SU-DHL-6 (cell line): Measurements from ENCODE around the gene IGSF21.

ENCODE experiments used
- H2AFZ ChIP-seq: fragments of 200-600 bp; sonication (generic); 2 replicates; pipeline ENCODE4 v1.6.1; 2014; ENCODE audit warnings: low read depth, mild to moderate bottlenecking, moderate library complexity, mixed read lengths, antibody characterized with exemption, low read length; ENCODE audit not compliant: severe bottlenecking
- H3F3A ChIP-seq: fragments of 200-600 bp; shearing (Covaris generic); 2 replicates; pipeline ENCODE4 v1.6.0; 2016; ENCODE audit warnings: antibody characterized with exemption, mild to moderate bottlenecking; ENCODE audit not compliant: insufficient read depth
- H3K27ac ChIP-seq: fragments of 200-600 bp; sonication (generic); 2 replicates; pipeline ENCODE4 v1.5.1; 2016; ENCODE audit warnings: low read depth, mild to moderate bottlenecking, low read length, moderate library complexity, mixed read lengths
- H3K27me3 ChIP-seq: fragments of 200-600 bp; sonication (generic), shearing (Covaris generic); 2 replicates; pipeline ENCODE4 v1.6.0; 2014; ENCODE audit warnings: mild to moderate bottlenecking, low read length
- H3K36me3 ChIP-seq: fragments of 200-600 bp; sonication (generic); 2 replicates; pipeline ENCODE4 v1.6.1; 2014; ENCODE audit warnings: mild to moderate bottlenecking, low read length, mixed read lengths
- H3K4me2 ChIP-seq: fragments of 300-600, 200-600 bp; shearing (Covaris generic), sonication (generic); 2 replicates; pipeline ENCODE4 v1.6.0; 2014; ENCODE audit warnings: low read length, low read depth, mild to moderate bottlenecking; ENCODE audit not compliant: poor library complexity, severe bottlenecking
- H3K4me3 ChIP-seq: fragments of 200-600 bp; sonication (generic); 2 replicates; pipeline ENCODE4 v1.5.1; 2014; ENCODE audit warnings: antibody characterized with exemption, low read length, mild to moderate bottlenecking, mixed read lengths; ENCODE audit not compliant: insufficient read depth, poor library complexity, severe bottlenecking
- H3K79me2 ChIP-seq: fragments of 200-600 bp; sonication (generic); 2 replicates; pipeline ENCODE4 v1.6.1; 2014; ENCODE audit warnings: mild to moderate bottlenecking, low read length, moderate library complexity; ENCODE audit not compliant: insufficient read depth
- H3K9ac ChIP-seq: fragments of 200-600 bp; sonication (generic); 2 replicates; pipeline ENCODE4 v1.7.0; 2014; ENCODE audit warnings: mild to moderate bottlenecking, low read length
- H3K9me2 ChIP-seq: fragments of 200-600 bp; sonication (generic); replicated peaks from 2 replicates; pipeline ENCODE4 v1.6.1; 2014; ENCODE audit warnings: low read length; ENCODE audit not compliant: insufficient read depth
- H3K9me3 ChIP-seq: fragments of 200-600 bp; sonication (generic); 2 replicates; pipeline ENCODE4 v1.6.1; 2014; ENCODE audit warnings: low read length, mixed read lengths; ENCODE audit not compliant: insufficient read depth
- H4K20me1 ChIP-seq: fragments of 200-600 bp; sonication (generic); 2 replicates; pipeline ENCODE4 v1.6.1; 2014; ENCODE audit warnings: low read depth, mild to moderate bottlenecking, antibody characterized with exemption, low read length, moderate library complexity, mixed read lengths
- EZH2phosphoT487 ChIP-seq: fragments of 200-600 bp; sonication (generic), shearing (Covaris generic); conservative IDR thresholded peaks from 2 replicates; pipeline ENCODE4 v1.6.1; 2018; ENCODE audit warnings: mild to moderate bottlenecking, antibody characterized with exemption, low read length, moderate library complexity, mixed read lengths
- TF ChIP-seq, protein P1 (sequence below): fragments of 200-600 bp; sonication (generic); IDR thresholded peaks from one replicate; pipeline ENCODE4 v1.5.1; 2017; ENCODE audit warnings: antibody characterized with exemption, mild to moderate bottlenecking, low read length, moderate library complexity; ENCODE audit not compliant: insufficient read depth, poor library complexity, severe bottlenecking

The IGSF21 gene

DNA sequence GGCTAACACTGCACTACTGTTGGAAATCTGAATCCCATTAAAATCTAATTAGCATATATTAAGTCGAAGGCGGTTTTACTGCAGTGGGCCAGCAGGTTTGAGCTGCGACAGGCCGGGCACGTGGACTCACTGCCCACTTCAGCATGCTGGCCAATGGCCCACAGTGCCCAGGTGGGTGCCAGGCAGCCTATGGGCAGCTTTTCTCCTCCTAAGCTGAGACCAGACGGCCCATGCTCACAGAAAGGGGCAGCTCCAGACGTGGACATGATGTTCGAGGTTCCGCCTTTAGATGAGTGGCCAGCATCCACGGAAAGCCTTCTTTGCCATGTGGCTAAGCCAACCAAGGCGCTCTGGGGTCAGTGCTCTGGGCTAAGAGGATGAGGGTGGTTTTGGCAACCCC lies 283.4 kb downstream of the IGSF21 start:
- H3K9me2 ChIP-seq: no peaks in the 10 kb centered on the region
- no peak overlapping the region for H3K9ac ChIP-seq
- H3K27ac ChIP-seq: no peak overlapping the region
- no peak overlapping the region for H3K4me3 ChIP-seq
- H3K36me3 ChIP-seq: no peaks in the 10 kb centered on the region
- H3K79me2 ChIP-seq: no peaks in the 10 kb centered on the region
- no peaks in the 10 kb centered on the region for H3F3A ChIP-seq
- no peak overlapping the region for H3K4me2 ChIP-seq
- TF ChIP-seq, protein P1, sequence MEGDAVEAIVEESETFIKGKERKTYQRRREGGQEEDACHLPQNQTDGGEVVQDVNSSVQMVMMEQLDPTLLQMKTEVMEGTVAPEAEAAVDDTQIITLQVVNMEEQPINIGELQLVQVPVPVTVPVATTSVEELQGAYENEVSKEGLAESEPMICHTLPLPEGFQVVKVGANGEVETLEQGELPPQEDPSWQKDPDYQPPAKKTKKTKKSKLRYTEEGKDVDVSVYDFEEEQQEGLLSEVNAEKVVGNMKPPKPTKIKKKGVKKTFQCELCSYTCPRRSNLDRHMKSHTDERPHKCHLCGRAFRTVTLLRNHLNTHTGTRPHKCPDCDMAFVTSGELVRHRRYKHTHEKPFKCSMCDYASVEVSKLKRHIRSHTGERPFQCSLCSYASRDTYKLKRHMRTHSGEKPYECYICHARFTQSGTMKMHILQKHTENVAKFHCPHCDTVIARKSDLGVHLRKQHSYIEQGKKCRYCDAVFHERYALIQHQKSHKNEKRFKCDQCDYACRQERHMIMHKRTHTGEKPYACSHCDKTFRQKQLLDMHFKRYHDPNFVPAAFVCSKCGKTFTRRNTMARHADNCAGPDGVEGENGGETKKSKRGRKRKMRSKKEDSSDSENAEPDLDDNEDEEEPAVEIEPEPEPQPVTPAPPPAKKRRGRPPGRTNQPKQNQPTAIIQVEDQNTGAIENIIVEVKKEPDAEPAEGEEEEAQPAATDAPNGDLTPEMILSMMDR: no peak
- TF ChIP-seq EZH2phosphoT487: no peak
- no peak overlapping the region for H2AFZ ChIP-seq
- H3K9me3 ChIP-seq: no peaks in the 10 kb centered on the region
- no peaks in the 10 kb centered on the region for H3K27me3 ChIP-seq
- H4K20me1 ChIP-seq: no peaks in the 10 kb centered on the region

DNA sequence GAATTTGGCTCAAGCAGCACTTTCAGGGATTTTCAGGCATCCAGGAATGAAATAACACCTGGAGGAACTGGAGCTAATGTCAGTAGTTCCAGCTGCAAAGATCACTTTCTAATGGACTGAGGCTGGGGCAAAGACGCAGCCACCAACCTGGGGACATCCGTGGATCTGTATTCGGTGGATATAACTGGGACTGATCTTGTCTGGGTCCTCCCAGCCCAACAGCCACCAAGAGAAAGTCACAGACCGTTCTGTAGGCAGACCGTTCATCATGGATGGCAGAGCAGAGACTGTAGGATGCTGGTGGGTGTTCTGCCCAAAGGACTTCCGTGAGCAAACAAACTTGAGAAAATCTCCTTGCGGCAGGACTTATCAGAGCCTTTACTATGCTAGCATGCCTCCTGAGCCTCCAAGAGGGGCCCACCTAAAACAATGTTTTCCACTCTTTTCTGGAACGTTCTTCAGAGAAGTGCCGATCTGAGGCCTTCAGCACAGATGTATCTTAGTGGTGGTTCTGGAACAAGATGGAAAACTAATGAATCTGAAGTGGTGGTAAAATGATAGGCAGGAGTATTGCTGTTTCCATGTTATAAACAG lies 287.1 kb downstream of the IGSF21 start:
- H3K9ac ChIP-seq: no peak overlapping the region

DNA sequence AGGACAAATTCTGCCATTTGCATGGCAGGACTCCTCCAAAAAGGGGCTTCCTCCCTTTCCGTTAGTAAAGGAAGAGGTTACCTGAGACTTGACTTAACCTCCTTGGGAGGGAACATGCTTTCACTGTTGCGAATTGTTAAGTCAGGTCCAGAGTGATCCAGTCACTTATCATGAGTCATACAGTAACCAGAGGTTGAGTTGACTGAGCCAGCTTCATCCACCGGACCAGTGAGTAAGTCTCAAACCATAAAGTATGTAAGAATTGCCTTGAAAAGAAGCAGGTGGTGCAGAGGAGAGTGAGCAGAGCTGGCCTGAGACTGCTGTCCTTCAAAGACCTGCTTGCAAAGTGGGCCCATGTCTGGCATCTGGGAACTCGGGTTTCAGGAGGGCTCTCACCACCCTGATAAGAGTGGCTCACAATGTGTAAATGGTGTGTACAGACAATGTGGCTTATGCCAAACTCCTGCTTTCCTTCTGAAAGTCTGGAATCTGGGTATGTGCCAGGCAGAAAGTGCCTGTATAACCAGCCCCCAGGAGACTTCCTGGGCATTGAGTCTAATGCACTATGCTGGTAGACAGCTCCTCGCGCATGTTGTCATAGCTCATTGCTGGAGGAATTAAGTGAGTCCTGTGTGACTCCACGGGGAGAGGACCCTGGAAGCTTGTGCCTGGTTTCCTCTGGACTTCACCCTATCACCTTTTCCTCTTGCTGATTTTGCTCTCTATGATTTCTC lies 288.8 kb downstream of the IGSF21 start:
- Histone ChIP-seq H3K9me3 (no peaks in the 10 kb centered on the region), H3K4me3 (no peak overlapping the region), H4K20me1 (no peaks in the 10 kb centered on the region), H3K9me2 (no peaks in the 10 kb centered on the region), H3K4me2 (no peak overlapping the region), H2AFZ (no peak overlapping the region), H3K27ac (no peak overlapping the region), H3K9ac (no peak overlapping the region), H3K36me3 (no peaks in the 10 kb centered on the region), H3F3A (no peaks in the 10 kb centered on the region), H3K27me3 (no peaks in the 10 kb centered on the region), H3K79me2 (no peaks in the 10 kb centered on the region)
- no peak for TF ChIP-seq EZH2phosphoT487
- TF ChIP-seq, protein P1: no peak

More for the DNA sequence above, 287.1 kb downstream of the IGSF21 start:
- Histone ChIP-seq H3K9me3 (no peaks in the 10 kb centered on the region), H3K27me3 (no peaks in the 10 kb centered on the region), H4K20me1 (no peaks in the 10 kb centered on the region), H3F3A (no peaks in the 10 kb centered on the region), H2AFZ (no peak overlapping the region), H3K4me2 (no peak overlapping the region), H3K36me3 (no peaks in the 10 kb centered on the region), H3K9me2 (no peaks in the 10 kb centered on the region), H3K27ac (no peak overlapping the region), H3K4me3 (no peak overlapping the region), H3K79me2 (no peaks in the 10 kb centered on the region)
- no peak for TF ChIP-seq EZH2phosphoT487
- TF ChIP-seq, protein P1: no peak
